Measurements from ENCODE around the gene MUCL3.

The MUCL3 gene

GRCh38 chr6:30938730-30939129 lies 2.0 kb upstream of the MUCL3 start:
- Histone ChIP-seq H2AFZ (ENCODE audit: low read length, unreplicated experiment) (no peak overlapping the region), H3K4me1 (ENCODE audit: control insufficient read depth, insufficient read depth, low read length, unreplicated experiment) (peaks cover 5% of the 10 kb centered on the region), H3K79me2 (ENCODE audit: control insufficient read depth, insufficient read depth, low read length, unreplicated experiment) (no peaks in the 10 kb centered on the region), H3K27ac (ENCODE audit: low read depth, low read length) (no peak overlapping the region), H3K4me3 (ENCODE audit: low read depth, low read length) (no peak overlapping the region), H3K27me3 (ENCODE audit: insufficient read depth, low read length) (no peaks in the 10 kb centered on the region), H3K36me3 (ENCODE audit: insufficient read depth, low read length) (no peaks in the 10 kb centered on the region)

DNA sequence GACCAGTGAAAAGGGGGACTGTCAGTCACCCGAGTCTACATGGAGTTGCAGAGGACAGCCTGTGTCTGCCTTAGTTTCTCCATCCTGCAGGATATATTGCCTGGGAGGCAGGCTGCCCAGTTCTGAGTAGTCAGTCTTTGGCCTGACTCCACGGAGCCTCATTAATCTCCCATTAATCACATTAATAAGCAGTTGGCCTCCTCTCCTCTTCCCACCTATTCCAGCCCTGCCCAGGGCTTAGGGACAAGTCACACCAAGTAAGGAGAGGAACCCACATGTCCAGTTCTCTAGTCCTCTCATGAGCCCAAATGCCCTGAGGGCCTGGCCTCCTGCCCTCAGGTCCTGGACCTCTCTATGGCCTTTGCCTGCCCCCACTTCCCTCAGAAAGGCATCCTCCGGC lies 1.3 kb upstream of the MUCL3 start:
- H3K27ac ChIP-seq (ENCODE audit: low read depth, low read length) = no peak overlapping the region
- H2AFZ ChIP-seq (ENCODE audit: low read length, unreplicated experiment) = no peak overlapping the region
- peaks cover under 1% of the 10 kb centered on the region; the same call in 1 of the 2 replicates for H3K27me3 ChIP-seq (ENCODE audit: insufficient read depth, low read length)
- peaks cover 5% of the 10 kb centered on the region for H3K4me1 ChIP-seq (ENCODE audit: control insufficient read depth, insufficient read depth, low read length, unreplicated experiment)
- H3K4me3 ChIP-seq (ENCODE audit: low read depth, low read length) = no peak overlapping the region
- no peaks in the 10 kb centered on the region for H3K79me2 ChIP-seq (ENCODE audit: control insufficient read depth, insufficient read depth, low read length, unreplicated experiment)
- no peaks in the 10 kb centered on the region for H3K36me3 ChIP-seq (ENCODE audit: insufficient read depth, low read length)

DNA sequence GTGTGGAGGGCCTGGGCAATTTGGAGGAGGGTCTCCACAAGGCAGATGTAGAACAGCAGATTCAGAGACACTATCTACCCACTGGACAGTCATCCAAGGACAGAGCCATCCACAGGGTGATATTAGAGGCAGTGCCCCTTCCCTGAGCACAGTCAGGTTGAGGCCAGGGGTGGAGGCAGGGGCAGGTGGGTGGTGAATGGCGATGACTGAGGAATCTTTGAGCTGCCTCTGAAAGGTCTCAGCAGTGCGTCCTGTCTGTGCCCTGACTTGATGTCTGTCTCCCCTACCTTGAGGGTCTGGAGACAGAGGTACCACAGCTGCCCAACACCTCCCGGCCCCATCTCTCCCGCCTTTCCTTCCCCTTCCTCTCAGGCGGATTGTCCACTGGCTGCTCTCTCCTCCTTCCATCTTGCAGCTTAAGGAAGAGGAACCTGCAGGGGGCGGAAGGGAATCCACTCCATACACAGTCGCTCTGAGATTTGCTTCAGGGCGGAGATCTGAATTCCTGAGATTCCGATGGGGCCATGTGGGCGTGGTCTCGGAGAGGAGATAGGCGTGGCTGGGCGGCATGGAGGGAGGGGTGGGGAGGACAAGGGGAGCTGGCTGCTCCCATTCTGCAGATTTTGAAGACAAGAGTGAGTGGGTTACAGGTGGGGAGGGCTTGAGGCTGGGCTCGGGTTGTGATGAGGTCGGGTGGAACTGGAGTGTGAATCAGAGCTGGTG lies 1.7 kb downstream of the MUCL3 start:
- Histone ChIP-seq H3K4me1 (ENCODE audit: control insufficient read depth, insufficient read depth, low read length, unreplicated experiment) (peaks cover 5% of the 10 kb centered on the region), H3K36me3 (ENCODE audit: insufficient read depth, low read length) (no peaks in the 10 kb centered on the region), H3K27ac (ENCODE audit: low read depth, low read length) (no peak overlapping the region), H2AFZ (ENCODE audit: low read length, unreplicated experiment) (no peak overlapping the region), H3K27me3 (ENCODE audit: insufficient read depth, low read length) (peaks cover 18% of the 10 kb centered on the region), H3K79me2 (ENCODE audit: control insufficient read depth, insufficient read depth, low read length, unreplicated experiment) (no peaks in the 10 kb centered on the region), H3K4me3 (ENCODE audit: low read depth, low read length) (no peak overlapping the region)

DNA sequence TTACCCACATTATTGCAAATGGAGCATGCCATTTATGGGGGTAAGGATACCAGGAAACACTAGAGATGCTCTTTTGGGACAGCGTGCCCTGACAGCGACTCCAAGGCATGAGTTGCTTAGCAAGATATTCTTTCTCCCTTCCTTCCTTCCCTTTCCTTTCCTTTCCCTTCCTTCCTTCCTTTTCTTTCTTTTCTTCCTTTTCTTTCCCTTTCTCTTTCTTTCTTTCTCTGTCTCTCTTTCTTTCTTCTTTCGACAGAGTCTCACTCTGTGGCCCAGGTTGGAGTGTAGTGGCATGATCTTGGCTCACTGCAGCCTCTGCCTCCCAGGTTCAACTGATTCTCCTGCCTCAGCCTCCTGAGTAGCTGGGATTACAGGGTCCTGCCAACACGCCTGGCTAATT lies 3.3 kb downstream of the MUCL3 start:
- H3K79me2 ChIP-seq (ENCODE audit: control insufficient read depth, insufficient read depth, low read length, unreplicated experiment) = no peaks in the 10 kb centered on the region
- H3K4me1 ChIP-seq (ENCODE audit: control insufficient read depth, insufficient read depth, low read length, unreplicated experiment) = peaks cover 5% of the 10 kb centered on the region
- no peaks in the 10 kb centered on the region for H3K36me3 ChIP-seq (ENCODE audit: insufficient read depth, low read length)
- H2AFZ ChIP-seq (ENCODE audit: low read length, unreplicated experiment) = no peak overlapping the region
- peaks cover 34% of the 10 kb centered on the region for H3K27me3 ChIP-seq (ENCODE audit: insufficient read depth, low read length)
- H3K4me3 ChIP-seq (ENCODE audit: low read depth, low read length) = no peak overlapping the region
- H3K27ac ChIP-seq (ENCODE audit: low read depth, low read length) = no peak overlapping the region

- H3K27me3 ChIP-seq (ENCODE audit: insufficient read depth, low read length) = peaks cover 44% of the 10 kb centered on the region
- H3K4me1 ChIP-seq (ENCODE audit: control insufficient read depth, insufficient read depth, low read length, unreplicated experiment) = peaks cover 5% of the 10 kb centered on the region
- no peak overlapping the region for H3K27ac ChIP-seq (ENCODE audit: low read depth, low read length)
- no peak overlapping the region for H2AFZ ChIP-seq (ENCODE audit: low read length, unreplicated experiment)
- no peaks in the 10 kb centered on the region for H3K79me2 ChIP-seq (ENCODE audit: control insufficient read depth, insufficient read depth, low read length, unreplicated experiment)
- no peaks in the 10 kb centered on the region for H3K36me3 ChIP-seq (ENCODE audit: insufficient read depth, low read length)
- no peak overlapping the region for H3K4me3 ChIP-seq (ENCODE audit: low read depth, low read length)
These were observed 4.5 kb downstream of the MUCL3 start for GRCh38 chr6:30945281-30945680.

DNA sequence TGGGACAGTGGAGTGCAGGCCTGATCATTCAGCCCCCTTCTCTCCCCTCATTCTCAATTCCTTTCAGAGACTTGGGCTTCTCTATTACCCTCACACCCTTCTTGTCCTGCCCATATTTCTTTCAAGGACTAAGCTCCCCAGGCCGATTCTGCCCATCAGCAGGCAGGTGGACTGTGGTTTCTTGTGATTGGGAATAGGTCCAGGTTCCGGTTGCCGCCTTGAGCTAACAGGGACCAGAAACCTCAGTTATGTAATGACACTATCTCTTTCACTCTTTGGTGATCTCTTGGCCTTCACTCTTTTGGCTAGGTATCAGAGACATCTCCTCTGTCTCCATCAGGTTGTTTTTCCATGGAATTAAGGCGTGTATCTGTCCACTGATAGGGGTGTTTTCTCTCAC lies 6.5 kb downstream of the MUCL3 start:
- H3K36me3 ChIP-seq (ENCODE audit: insufficient read depth, low read length) = no peaks in the 10 kb centered on the region
- no peak overlapping the region for H3K4me3 ChIP-seq (ENCODE audit: low read depth, low read length)
- no peak overlapping the region for H3K27ac ChIP-seq (ENCODE audit: low read depth, low read length)
- peaks cover 62% of the 10 kb centered on the region for H3K27me3 ChIP-seq (ENCODE audit: insufficient read depth, low read length)
- H3K79me2 ChIP-seq (ENCODE audit: control insufficient read depth, insufficient read depth, low read length, unreplicated experiment) = no peaks in the 10 kb centered on the region
- peaks cover 4% of the 10 kb centered on the region for H3K4me1 ChIP-seq (ENCODE audit: control insufficient read depth, insufficient read depth, low read length, unreplicated experiment)
- H2AFZ ChIP-seq (ENCODE audit: low read length, unreplicated experiment) = no peak overlapping the region

DNA sequence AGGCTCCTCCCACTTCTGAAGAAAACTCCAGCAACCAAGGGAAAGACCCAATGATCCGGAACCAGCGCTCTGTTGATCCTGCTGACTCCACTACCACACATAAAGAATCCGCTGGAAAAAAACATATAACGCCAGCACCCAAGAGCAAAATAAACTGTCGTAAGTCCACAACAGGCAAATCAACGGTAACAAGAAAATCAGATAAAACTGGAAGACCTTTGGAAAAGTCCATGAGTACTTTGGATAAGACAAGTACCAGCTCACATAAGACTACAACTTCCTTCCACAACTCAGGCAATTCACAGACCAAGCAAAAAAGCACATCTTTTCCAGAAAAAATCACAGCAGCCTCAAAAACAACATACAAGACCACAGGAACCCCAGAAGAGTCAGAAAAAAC lies 8.0 kb downstream of the MUCL3 start:
- no peak overlapping the region for H2AFZ ChIP-seq (ENCODE audit: low read length, unreplicated experiment)
- no peak overlapping the region for H3K27ac ChIP-seq (ENCODE audit: low read depth, low read length)
- H3K79me2 ChIP-seq (ENCODE audit: control insufficient read depth, insufficient read depth, low read length, unreplicated experiment) = no peaks in the 10 kb centered on the region
- H3K4me3 ChIP-seq (ENCODE audit: low read depth, low read length) = no peak overlapping the region
- H3K4me1 ChIP-seq (ENCODE audit: control insufficient read depth, insufficient read depth, low read length, unreplicated experiment) = no peaks in the 10 kb centered on the region
- H3K27me3 ChIP-seq (ENCODE audit: insufficient read depth, low read length) = peaks cover 77% of the 10 kb centered on the region
- no peaks in the 10 kb centered on the region for H3K36me3 ChIP-seq (ENCODE audit: insufficient read depth, low read length)

DNA sequence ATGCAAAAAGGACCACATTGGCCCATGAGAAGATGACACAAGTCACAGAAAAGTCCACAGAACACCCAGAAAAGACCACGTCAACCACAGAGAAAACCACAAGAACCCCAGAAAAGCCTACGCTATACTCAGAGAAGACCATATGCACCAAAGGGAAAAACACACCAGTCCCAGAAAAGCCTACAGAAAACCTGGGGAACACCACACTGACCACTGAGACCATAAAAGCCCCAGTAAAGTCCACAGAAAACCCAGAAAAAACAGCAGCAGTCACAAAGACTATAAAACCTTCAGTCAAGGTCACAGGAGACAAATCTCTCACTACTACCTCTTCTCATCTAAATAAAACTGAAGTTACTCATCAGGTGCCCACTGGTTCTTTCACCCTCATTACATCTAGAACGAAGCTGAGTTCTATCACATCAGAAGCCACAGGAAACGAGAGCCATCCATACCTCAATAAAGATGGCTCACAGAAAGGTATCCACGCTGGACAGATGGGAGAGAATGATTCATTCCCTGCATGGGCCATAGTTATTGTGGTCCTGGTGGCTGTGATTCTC lies 11.2 kb downstream of the MUCL3 start:
- Histone ChIP-seq H3K27ac (ENCODE audit: low read depth, low read length) (no peak overlapping the region), H3K27me3 (ENCODE audit: insufficient read depth, low read length) (peaks cover 84% of the 10 kb centered on the region), H3K4me3 (ENCODE audit: low read depth, low read length) (no peak overlapping the region), H2AFZ (ENCODE audit: low read length, unreplicated experiment) (no peak overlapping the region), H3K79me2 (ENCODE audit: control insufficient read depth, insufficient read depth, low read length, unreplicated experiment) (no peaks in the 10 kb centered on the region), H3K36me3 (ENCODE audit: insufficient read depth, low read length) (no peaks in the 10 kb centered on the region), H3K4me1 (ENCODE audit: control insufficient read depth, insufficient read depth, low read length, unreplicated experiment) (peaks cover 6% of the 10 kb centered on the region)

DNA sequence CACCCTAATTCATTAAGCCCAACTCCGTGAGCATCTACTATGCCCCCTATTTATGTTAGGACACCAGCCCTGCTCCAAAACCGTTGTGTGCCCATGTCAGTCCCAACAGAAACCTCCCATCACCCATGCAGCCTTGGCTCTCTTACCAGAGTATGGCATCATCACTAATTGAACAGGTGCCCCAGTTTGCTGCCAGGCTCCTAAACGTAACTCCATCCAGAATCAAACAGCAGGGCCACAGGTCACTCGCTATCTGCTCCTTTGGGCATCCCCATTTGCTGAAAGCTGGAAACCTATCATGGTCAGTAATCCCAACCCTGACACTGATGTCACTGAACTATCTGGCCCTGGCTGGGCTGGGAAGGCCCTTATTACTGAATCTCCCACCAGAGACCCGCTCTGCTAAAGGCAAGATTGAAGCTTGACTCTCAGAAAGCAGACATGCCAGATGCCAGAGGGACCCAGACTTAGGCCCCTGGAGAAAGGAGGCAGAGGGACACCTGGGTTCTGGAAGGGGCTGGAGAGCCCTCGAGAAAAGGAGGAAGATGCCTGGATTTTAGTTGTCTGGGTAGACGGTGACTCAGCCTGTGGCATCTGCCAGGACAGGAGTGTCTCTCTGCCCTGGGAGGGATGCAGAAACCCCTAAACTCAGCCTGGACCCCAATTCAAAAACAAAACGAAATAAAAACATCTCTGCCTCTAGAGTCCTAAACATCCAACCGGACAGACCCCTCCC lies 14.0 kb downstream of the MUCL3 start:
- Histone ChIP-seq H3K27me3 (ENCODE audit: insufficient read depth, low read length) (peaks cover 62% of the 10 kb centered on the region), H3K4me1 (ENCODE audit: control insufficient read depth, insufficient read depth, low read length, unreplicated experiment) (peaks cover 6% of the 10 kb centered on the region), H3K4me3 (ENCODE audit: low read depth, low read length) (peak overlapping the region; percentile 69), H3K79me2 (ENCODE audit: control insufficient read depth, insufficient read depth, low read length, unreplicated experiment) (no peaks in the 10 kb centered on the region), H2AFZ (ENCODE audit: low read length, unreplicated experiment) (peak overlapping the region; percentile 89), H3K27ac (ENCODE audit: low read depth, low read length) (no peak overlapping the region), H3K36me3 (ENCODE audit: insufficient read depth, low read length) (no peaks in the 10 kb centered on the region)

GRCh38 chr6:30955367-30956042 lies 14.7 kb downstream of the MUCL3 start:
- Histone ChIP-seq H3K36me3 (ENCODE audit: insufficient read depth, low read length) (no peaks in the 10 kb centered on the region), H3K4me3 (ENCODE audit: low read depth, low read length) (peak overlapping the region; percentile 69), H3K79me2 (ENCODE audit: control insufficient read depth, insufficient read depth, low read length, unreplicated experiment) (no peaks in the 10 kb centered on the region), H3K4me1 (ENCODE audit: control insufficient read depth, insufficient read depth, low read length, unreplicated experiment) (peaks cover 6% of the 10 kb centered on the region), H2AFZ (ENCODE audit: low read length, unreplicated experiment) (peak overlapping the region; percentile 89), H3K27me3 (ENCODE audit: insufficient read depth, low read length) (peaks cover 56% of the 10 kb centered on the region), H3K27ac (ENCODE audit: low read depth, low read length) (no peak overlapping the region)
